Fibroblast of skin of back (primary cell): ENCODE measurements around the gene CRYGA.
A peak's percentile ranks its signal among the peaks of the same experiment; 100 is the strongest.
"Not testable (repeated sequence)": the region's sequence is repeated elsewhere in the genome, so short reads cannot be mapped to it uniquely, and the experiment has no call there.

ENCODE experiments used
- DNase-seq: peaks from one replicate; pipeline ENCODE4 v3.0.0-alpha.2; 2013

Gene CRYGA

GRCh38 chr2:208164951-208165755 lies 1.8 kb upstream of the CRYGA start:
- no peak for DNase-seq

- DNase-seq = no peak
Observed at GRCh38 chr2:208156439-208156838, 7.0 kb downstream of the CRYGA start.

- no peak for DNase-seq
Observed at GRCh38 chr2:208153156-208153555, 10.2 kb downstream of the CRYGA start.

GRCh38 chr2:208150956-208151355 lies 12.4 kb downstream of the CRYGA start:
- no peak for DNase-seq

- no peak for DNase-seq
Observed at GRCh38 chr2:208150094-208150493, 13.3 kb downstream of the CRYGA start.

GRCh38 chr2:208148803-208149202 lies 14.6 kb downstream of the CRYGA start:
- no peak for DNase-seq

- no peak for DNase-seq
Observed at GRCh38 chr2:208147759-208148158, 15.6 kb downstream of the CRYGA start.

GRCh38 chr2:208147008-208147407 lies 16.4 kb downstream of the CRYGA start:
- no peak for DNase-seq

- no peak for DNase-seq
Observed at GRCh38 chr2:208146006-208146405, 17.4 kb downstream of the CRYGA start, which contains the start of gene CRYGB. Gene CRYGB (minus strand): TSS chr2:208146158. CDS start chr2:208146120, 38 bp downstream.

GRCh38 chr2:208142925-208143799 lies 20.2 kb downstream of the CRYGA start:
- no peak for DNase-seq

GRCh38 chr2:208142240-208142924 lies 21.0 kb downstream of the CRYGA start:
- peak; percentile 6 for DNase-seq

- DNase-seq = no peak
Observed at GRCh38 chr2:208139447-208139846, 23.9 kb downstream of the CRYGA start.

- not testable (repeated sequence) for DNase-seq
Observed at GRCh38 chr2:208138334-208138733, 25.1 kb downstream of the CRYGA start.

- no peak for DNase-seq
Observed at GRCh38 chr2:208136716-208137094, 26.7 kb downstream of the CRYGA start.

- DNase-seq = no peak
Observed at GRCh38 chr2:208135794-208136715, 27.3 kb downstream of the CRYGA start.

GRCh38 chr2:208134928-208135586 lies 28.3 kb downstream of the CRYGA start:
- no peak for DNase-seq

GRCh38 chr2:208130712-208131110 lies 32.7 kb downstream of the CRYGA start:
- DNase-seq = no peak

- no peak for DNase-seq
Observed at GRCh38 chr2:208129744-208130711, 33.4 kb downstream of the CRYGA start, which contains the start of gene CRYGC. Gene CRYGC (minus strand): TSS chr2:208129828. CDS start chr2:208129792, 36 bp downstream.

GRCh38 chr2:208128136-208128535 lies 35.3 kb downstream of the CRYGA start:
- no peak for DNase-seq

GRCh38 chr2:208127090-208127489 lies 36.3 kb downstream of the CRYGA start:
- no peak for DNase-seq
